Measurements from ENCODE around the gene IMPG1.

DNA sequence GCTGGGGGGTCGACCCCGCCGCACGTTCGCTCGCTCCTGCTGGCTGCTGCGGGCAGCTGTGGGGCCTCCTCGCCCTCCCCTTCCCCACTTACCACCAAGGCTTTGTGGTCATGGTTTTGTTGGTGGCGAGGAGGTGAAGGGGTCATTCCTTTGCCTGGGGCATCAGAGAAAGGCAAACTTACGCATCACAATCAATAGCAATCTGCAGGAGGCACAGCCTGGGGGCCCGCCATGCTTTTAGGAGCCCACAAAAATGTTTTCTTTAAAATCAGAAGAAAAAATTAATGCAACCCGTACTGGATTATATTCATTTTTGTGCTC, 137.0 kb downstream of the IMPG1 start:
- TF ChIP-seq, protein P1, sequence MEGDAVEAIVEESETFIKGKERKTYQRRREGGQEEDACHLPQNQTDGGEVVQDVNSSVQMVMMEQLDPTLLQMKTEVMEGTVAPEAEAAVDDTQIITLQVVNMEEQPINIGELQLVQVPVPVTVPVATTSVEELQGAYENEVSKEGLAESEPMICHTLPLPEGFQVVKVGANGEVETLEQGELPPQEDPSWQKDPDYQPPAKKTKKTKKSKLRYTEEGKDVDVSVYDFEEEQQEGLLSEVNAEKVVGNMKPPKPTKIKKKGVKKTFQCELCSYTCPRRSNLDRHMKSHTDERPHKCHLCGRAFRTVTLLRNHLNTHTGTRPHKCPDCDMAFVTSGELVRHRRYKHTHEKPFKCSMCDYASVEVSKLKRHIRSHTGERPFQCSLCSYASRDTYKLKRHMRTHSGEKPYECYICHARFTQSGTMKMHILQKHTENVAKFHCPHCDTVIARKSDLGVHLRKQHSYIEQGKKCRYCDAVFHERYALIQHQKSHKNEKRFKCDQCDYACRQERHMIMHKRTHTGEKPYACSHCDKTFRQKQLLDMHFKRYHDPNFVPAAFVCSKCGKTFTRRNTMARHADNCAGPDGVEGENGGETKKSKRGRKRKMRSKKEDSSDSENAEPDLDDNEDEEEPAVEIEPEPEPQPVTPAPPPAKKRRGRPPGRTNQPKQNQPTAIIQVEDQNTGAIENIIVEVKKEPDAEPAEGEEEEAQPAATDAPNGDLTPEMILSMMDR (IDR thresholded peaks at IDR 0.05) = no peak
- no peak for TF ChIP-seq POLR2A (IDR thresholded peaks at IDR 0.05)
